ENCODE results near the gene NHERF1. TPM values are rescaled to one million over a fixed set of nuclear protein-coding genes. Genes with fewer than 3 reads are reported as not detected.

Gene NHERF1
- total RNA-seq, 4 donors from 2014 or later, result 21.9 to 63.4 (median 43.8) TPM

DNA sequence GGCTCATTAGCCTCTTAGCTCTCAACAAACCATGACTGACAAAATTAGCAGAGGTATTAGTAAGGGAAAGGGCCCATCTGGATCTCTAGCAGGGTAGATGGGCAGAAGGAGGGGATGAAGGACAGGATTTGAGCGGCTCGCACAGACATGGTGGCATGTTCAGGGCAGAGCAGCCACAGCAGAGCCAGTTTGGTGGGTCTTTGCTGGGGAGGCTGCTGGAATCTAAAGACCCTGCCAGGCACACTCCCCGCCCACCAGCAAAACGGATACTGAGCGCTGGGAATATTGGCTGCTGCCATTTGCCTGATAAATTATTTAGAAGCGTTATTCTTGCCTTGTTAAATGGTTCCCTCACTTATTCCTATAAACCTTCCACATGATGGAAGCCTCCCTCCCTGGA lies 48.4 kb downstream of the NHERF1 start:
- Histone ChIP-seq H3K9me3 (no peaks in the 10 kb centered on the region), H3K36me3 (no peaks in the 10 kb centered on the region), H3K27ac (peak overlapping the region in 1 of 3 donors; percentile 67), H3K4me3 (replicated peaks in 1 of 3) (no peak overlapping the region), H3K27me3 (no peaks in the 10 kb centered on the region), H3K4me1 (peaks cover 30 to 68% of the 10 kb centered on the region in 2 donors)
- DNase-seq, result no peak
- intact Hi-C loops (cut with DNase I), result no loop called here
- WGBS, 2 donors, result 88 to 98% methylated on average over 6 of the region's 6 CpGs
- TF ChIP-seq CTCF (IDR thresholded peaks at IDR 0.05) (no peak), POLR2A (IDR thresholded peaks at IDR 0.05) (no peak)

DNA sequence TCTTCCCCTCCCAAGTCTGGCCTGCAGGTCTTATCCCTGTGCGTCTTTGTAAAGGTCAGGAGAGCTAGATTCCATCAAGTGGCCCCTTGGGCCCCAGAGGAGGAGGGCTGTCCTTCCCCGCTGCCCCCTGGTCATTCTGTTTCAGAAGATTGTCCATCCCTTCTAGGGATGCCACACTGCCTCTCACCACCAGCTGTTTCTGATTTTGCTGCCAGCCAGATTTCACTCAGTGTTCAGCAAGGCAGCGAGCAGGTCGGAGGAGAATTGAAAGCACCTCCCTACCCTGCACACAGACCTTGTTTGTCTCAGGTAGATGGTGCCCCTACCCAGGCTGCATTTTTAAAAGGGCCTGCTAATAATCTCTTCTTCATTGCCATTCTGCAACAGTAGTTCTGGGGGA lies 49.4 kb downstream of the NHERF1 start:
- Histone ChIP-seq H3K9me3 (no peaks in the 10 kb centered on the region), H3K27me3 (no peaks in the 10 kb centered on the region), H3K27ac (no peak overlapping the region), H3K4me1 (peaks cover 30 to 70% of the 10 kb centered on the region in 2 donors), H3K4me3 (replicated peaks in 1 of 3) (no peak overlapping the region), H3K36me3 (no peaks in the 10 kb centered on the region)
- DNase-seq, result no peak
- TF ChIP-seq POLR2A (IDR thresholded peaks at IDR 0.05) (no peak), CTCF (IDR thresholded peaks at IDR 0.05) (no peak)
- WGBS, 2 donors, result 89 to 100% methylated on average over 4 of the region's 4 CpGs
- intact Hi-C loops (cut with DNase I), result no loop called here

DNA sequence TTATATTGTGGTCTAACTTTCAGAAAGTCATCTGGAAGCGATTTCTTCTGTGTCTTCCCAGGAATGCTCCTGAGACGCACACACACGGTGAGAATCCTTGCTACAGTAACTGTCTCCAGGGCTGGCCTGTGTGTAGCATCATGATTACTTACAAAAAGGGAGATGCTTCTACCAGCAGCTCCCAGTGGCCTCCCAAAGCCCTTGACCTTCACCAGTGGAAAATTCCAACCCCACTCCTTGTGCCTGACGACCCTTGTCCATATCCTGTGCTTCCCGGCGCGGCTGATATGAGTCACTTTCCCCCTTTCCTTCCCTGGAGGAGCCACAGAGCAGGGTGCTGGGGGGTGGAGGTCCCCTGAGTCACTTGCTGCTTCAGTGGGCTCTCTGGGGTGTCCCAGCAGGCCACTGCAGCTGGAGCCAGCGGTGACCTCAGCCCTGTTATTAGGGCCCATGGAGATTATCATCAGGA lies 49.8 kb downstream of the NHERF1 start:
- Histone ChIP-seq H3K36me3 (no peaks in the 10 kb centered on the region), H3K4me3 (replicated peaks in 1 of 3) (no peak overlapping the region), H3K9me3 (no peaks in the 10 kb centered on the region), H3K4me1 (peaks cover 32 to 75% of the 10 kb centered on the region in 2 donors), H3K27ac (no peak overlapping the region), H3K27me3 (no peaks in the 10 kb centered on the region)
- intact Hi-C loops (cut with DNase I), result no loop called here
- no peak for DNase-seq
- WGBS, 2 donors, result 82 to 83% methylated on average over 7 to 8 of the region's 8 CpGs
- TF ChIP-seq POLR2A (IDR thresholded peaks at IDR 0.05) (no peak), CTCF (IDR thresholded peaks at IDR 0.05) (no peak)

- DNase-seq, result no peak
- H3K27me3 ChIP-seq, result no peaks in the 10 kb centered on the region
- H3K4me1 ChIP-seq, result peaks cover 33 to 79% of the 10 kb centered on the region in 2 donors
- intact Hi-C loops (cut with DNase I), result no loop called here
- H3K27ac ChIP-seq, result peak overlapping the region in 1 of 3 donors; percentile 13
- H3K4me3 ChIP-seq (replicated peaks in 1 of 3), result no peak overlapping the region
- WGBS, 2 donors, result 98% methylated on average over 7 to 12 of the region's 14 CpGs
- H3K9me3 ChIP-seq, result no peaks in the 10 kb centered on the region
- no peak for TF ChIP-seq POLR2A (IDR thresholded peaks at IDR 0.05)
- TF ChIP-seq CTCF (IDR thresholded peaks at IDR 0.05), result no peak
- no peaks in the 10 kb centered on the region for H3K36me3 ChIP-seq
Measured at GRCh38 chr17:74799097-74799496, 50.7 kb downstream of the NHERF1 start.

DNA sequence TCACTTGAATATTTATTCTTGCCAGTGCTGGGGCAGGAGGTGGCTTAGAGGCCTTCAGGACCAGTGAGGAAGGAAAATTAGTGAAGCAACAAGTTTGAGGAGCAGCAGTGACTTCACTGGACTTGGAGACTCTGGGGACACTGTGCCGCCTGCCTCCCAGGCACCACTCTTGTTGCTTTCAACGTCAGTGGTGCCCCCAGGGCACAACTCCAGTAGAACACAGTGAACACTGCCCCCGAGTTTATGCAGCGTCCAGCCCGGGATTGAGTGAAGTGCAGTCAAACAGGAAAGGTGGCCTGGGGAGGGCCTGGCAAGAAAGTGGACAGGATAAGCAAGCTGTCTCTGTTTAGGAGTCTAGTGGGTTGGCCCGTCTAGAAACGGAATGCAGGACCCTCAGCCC lies 52.1 kb downstream of the NHERF1 start:
- intact Hi-C loops (cut with DNase I), result no loop called here
- 34 to 35% methylated on average over 7 of the region's 7 CpGs for WGBS, 2 donors
- H3K9me3 ChIP-seq, result no peaks in the 10 kb centered on the region

More for the DNA sequence above, 52.1 kb downstream of the NHERF1 start:
- Histone ChIP-seq H3K4me3 (replicated peaks in 1 of 3) (no peak overlapping the region), H3K27me3 (no peaks in the 10 kb centered on the region), H3K27ac (peak overlapping the region; percentile 1 to 31 (median 13)), H3K36me3 (no peaks in the 10 kb centered on the region), H3K4me1 (peaks cover 25 to 79% of the 10 kb centered on the region in 2 donors)
- DNase-seq, result peak; percentile 71 to 78
- no peak for TF ChIP-seq POLR2A (IDR thresholded peaks at IDR 0.05)
- TF ChIP-seq CTCF (IDR thresholded peaks at IDR 0.05), result no peak
